ENCODE results near the gene INS.
A peak's percentile ranks its signal among the peaks of the same experiment; 100 is the strongest.

The INS gene

DNA sequence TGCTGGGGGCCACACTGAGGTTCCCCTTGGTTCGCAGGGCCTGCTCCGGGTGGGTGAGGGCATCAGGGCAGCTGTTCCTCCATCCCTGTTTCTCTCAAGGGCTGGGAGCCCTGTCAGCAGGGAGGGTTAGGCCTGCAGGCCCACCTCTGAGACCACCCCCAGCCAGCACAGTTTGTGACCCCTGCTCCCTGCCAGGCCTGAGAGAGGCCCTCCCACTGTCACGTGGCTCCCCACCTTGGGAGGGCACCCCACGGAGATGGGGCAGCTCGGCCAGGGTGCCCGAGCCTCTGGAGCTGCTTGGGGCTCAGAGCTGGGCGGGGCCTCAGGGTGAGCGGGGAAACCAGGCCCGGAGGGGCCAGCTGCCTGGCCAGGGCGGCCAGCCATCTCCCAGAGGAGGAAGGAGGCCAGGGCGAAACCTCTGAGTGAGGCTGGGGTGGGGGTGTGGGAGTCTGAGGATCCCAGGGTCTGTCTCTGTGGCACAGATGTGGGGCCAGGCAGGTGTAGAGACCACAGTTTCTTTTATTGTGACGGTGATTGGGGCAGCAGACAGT, 2.5 kb upstream of the INS start:
- no peak overlapping the region for H3K4me3 ChIP-seq (ENCODE audit: low read depth, low read length)
- TF ChIP-seq, protein P1, sequence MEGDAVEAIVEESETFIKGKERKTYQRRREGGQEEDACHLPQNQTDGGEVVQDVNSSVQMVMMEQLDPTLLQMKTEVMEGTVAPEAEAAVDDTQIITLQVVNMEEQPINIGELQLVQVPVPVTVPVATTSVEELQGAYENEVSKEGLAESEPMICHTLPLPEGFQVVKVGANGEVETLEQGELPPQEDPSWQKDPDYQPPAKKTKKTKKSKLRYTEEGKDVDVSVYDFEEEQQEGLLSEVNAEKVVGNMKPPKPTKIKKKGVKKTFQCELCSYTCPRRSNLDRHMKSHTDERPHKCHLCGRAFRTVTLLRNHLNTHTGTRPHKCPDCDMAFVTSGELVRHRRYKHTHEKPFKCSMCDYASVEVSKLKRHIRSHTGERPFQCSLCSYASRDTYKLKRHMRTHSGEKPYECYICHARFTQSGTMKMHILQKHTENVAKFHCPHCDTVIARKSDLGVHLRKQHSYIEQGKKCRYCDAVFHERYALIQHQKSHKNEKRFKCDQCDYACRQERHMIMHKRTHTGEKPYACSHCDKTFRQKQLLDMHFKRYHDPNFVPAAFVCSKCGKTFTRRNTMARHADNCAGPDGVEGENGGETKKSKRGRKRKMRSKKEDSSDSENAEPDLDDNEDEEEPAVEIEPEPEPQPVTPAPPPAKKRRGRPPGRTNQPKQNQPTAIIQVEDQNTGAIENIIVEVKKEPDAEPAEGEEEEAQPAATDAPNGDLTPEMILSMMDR (IDR thresholded peaks at IDR 0.05; ENCODE audit: low read depth, low read length): no peak

DNA sequence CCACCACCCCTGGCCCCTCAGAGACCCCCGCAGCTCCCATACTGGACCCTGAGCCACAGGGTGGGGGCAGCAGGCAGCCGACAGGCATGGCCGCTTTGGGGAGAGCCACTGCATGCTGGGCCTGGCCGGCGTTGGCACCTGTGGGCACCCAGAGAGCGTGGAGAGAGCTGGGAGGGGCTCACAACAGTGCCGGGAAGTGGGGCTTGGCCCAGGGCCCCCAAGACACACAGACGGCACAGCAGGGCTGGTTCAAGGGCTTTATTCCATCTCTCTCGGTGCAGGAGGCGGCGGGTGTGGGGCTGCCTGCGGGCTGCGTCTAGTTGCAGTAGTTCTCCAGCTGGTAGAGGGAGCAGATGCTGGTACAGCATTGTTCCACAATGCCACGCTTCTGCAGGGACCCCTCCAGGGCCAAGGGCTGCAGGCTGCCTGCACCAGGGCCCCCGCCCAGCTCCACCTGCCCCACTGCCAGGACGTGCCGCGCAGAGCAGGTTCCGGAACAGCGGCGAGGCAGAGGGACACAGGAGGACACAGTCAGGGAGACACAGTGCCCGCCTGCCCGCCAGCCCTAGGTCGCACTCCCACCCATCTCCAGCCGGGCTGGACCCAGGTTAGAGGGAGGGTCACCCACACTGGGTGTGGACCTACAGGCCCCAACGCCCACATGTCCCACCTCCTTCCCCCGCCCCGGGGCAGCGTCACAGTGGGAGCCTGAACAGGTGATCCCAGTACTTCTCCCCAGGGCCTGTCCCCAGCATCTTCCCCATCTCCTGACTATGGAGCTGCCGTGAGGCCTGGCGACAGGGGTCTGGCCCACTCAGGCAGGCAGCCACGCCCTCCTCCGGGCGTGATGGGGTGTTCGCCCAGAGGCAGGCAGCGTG, 1.2 kb downstream of the INS start:
- H3K4me3 ChIP-seq (ENCODE audit: low read depth, low read length): no peak overlapping the region
- TF ChIP-seq, protein P1 (IDR thresholded peaks at IDR 0.05; ENCODE audit: low read depth, low read length): no peak

DNA sequence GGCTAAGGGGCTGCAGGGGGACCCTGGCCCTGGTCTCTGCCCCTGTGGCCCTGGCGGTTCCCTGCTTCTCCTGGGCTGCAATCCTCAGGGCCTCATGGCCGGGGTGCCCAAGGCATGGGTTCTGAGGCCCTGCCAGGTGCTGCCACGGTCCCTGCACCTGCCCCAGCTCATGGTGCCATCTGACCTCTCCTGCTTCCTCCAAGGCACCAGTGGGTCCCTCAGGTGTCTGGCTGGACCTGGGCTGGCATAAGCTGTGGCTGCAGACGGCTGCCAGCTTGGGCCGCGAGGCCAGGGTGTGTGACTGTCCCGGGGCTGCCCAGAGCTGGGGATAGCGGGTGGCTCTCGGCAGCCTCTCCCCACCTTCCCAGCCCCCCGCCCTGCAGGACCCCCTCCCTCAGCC, 2.0 kb downstream of the INS start:
- TF ChIP-seq, protein P1 (IDR thresholded peaks at IDR 0.05; ENCODE audit: low read depth, low read length): no peak
- no peak overlapping the region for H3K4me3 ChIP-seq (ENCODE audit: low read depth, low read length)

DNA sequence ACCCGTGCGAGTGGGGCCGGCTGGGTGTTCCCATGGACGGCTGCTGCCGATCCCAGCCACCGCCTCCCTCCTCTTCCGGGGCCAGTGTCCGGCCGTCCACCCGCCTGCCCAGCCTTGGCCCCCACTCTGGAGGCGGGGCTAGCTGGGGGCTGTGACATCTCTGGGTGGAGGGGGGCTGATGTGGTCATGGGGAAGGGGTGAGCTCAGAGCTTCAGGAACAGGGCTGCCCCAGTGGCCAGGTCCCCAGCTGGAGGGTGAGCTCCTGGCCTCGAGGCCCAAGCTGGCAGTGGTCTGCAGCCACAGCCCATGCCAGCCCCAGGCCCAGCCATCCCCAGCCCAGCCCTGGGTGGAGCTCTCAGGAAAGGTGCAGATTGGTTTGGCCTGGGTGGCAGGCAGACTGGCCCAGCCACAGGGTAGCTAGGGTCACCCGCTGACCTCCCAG, 2.7 kb downstream of the INS start:
- no peak overlapping the region for H3K4me3 ChIP-seq (ENCODE audit: low read depth, low read length)
- TF ChIP-seq, protein P1 (IDR thresholded peaks at IDR 0.05; ENCODE audit: low read depth, low read length): no peak

DNA sequence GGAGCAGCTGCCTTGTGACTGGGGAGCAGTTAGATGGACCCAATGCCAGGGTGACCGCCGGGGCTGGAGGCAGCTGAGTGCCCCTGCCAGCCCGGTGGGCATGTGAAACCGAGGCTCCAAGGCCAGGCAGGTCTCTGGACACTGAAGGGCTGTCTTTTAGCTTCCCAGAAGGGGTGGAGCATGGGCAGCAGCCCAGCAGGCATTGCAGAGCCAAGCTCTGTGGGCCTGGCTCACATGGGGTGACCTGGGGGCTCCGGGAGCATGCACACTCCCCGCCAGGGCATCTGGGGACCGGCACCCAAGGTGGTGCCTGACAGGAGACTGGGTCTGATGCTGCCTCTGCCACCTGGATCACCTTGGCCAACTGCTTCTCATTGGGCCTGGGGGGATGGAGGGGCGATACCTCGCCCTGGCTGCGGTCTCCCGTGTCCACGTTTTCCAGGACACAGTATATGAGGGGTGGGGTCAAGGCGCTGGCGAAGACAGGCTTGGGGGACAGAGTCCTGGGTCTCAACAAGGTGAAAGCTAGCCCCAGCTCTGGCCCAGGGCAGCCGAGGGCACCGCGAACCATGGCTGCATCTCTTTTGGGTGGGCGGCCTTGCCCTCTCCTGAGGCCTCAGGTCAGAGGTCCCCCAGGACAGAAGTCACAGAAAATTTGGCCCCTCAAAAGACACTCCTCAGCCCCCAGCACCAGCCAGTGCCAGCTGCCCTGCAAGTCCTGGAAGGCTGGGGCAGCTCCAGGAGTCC, 3.5 kb downstream of the INS start:
- H3K4me3 ChIP-seq (ENCODE audit: low read depth, low read length): no peak overlapping the region
- TF ChIP-seq, protein P1 (IDR thresholded peaks at IDR 0.05; ENCODE audit: low read depth, low read length): no peak

DNA sequence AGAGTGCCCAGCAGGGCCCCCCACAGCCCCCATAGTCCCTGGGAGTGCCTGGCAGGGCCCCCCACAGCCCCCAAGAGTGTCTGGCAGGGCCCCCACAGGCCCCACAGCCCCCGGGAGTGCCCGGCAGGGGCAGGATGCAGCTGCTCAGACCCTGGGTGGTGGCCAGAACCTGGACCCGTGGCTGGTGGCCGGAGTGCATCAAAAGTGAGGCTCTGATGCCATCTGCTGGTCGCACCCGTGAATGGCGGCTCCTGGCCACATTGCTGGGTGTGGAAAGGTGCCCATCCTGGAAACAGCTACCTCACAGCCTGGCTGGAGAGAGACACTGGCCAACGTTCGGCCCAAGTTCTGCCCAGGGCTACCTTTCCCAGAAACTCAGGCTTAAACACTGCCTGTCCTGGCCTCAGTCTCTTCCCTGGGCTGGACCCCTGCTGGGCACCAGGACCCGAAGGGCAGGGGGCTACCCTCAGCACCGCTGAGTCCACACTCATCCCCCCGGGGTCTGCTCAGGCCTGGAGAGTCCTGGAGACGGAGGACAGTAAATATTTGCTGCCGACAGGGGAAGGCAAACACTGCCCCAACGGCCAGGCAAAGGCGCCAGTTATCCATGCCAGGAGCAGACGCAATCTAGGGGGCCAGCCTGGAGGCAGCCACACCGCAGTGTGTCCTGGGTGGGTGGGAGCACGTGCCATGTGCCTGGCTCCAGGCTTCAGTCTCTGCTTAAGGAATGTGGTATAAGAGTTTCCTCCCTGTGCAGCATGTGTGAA, 4.4 kb downstream of the INS start:
- TF ChIP-seq, protein P1 (IDR thresholded peaks at IDR 0.05; ENCODE audit: low read depth, low read length): peak; percentile 74
- H3K4me3 ChIP-seq (ENCODE audit: low read depth, low read length): no peak overlapping the region

Data from WI38 (cell line).